ENCODE results near the gene RNASEH1.

- TF ChIP-seq POLR2A (IDR thresholded peaks at IDR 0.05; ENCODE audit: low read depth, low read length) (no peak), POLR2AphosphoS5 (IDR thresholded peaks at IDR 0.05; ENCODE audit: low read depth, low read length) (no peak), SPI1 (IDR thresholded peaks at IDR 0.05; ENCODE audit: low read depth, low read length) (no peak)
Observed at GRCh38 chr2:3578987-3579386, 20.9 kb upstream of the RNASEH1 start.

All from GM12891 (cell line).